Measurements from ENCODE around the gene AUTS2.
"Not testable (repeated sequence)": the region's sequence is repeated elsewhere in the genome, so short reads cannot be mapped to it uniquely, and the experiment has no call there.

Gene AUTS2

GRCh38 chr7:69782917-69783684 is 184.8 kb downstream of the AUTS2 start:
- in situ Hi-C loops (cut with MboI; ENCODE audit: low sequenced_read_pairs) = no loop called here

GRCh38 chr7:69786130-69786529 is 187.9 kb downstream of the AUTS2 start:
- in situ Hi-C loops (cut with MboI; ENCODE audit: low sequenced_read_pairs) = not testable (repeated sequence)

DNA sequence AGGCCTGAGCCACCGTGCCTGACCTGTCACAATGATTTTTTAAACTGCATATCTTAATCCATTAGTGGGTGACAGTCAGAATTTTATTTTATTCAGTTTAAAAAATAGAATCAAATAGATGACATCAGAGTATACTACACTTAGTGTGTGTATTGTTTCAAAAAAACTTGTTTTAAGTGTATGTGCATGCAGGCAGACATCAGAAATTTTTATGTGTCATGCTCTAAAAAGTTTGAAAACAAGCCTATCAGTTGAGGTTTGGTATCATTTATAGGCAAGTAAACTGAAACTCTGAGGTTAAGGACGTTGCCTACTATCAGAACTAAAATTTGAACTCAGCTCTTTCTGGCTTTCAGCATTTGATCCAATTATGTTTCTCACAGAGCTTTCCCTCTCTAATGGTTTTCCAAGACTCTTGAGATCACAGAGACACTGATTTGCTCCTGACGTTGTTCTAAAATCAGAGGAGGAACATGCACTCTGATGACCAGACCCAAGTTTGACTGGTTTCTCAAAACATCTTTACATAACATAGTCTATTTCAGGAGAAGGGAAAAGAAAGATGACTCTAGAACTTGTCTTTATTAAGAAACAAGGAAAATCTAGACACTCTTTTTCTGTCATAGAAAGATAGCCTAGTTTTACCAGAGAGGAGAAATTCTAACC is 188.6 kb downstream of the AUTS2 start:
- in situ Hi-C loops (cut with MboI; ENCODE audit: low sequenced_read_pairs) = no loop called here

GRCh38 chr7:69787736-69788431 is 189.6 kb downstream of the AUTS2 start:
- in situ Hi-C loops (cut with MboI; ENCODE audit: low sequenced_read_pairs) = no loop called here

GRCh38 chr7:69789563-69789962 is 191.3 kb downstream of the AUTS2 start:
- in situ Hi-C loops (cut with MboI; ENCODE audit: low sequenced_read_pairs) = no loop called here

GRCh38 chr7:69790977-69791724 is 192.9 kb downstream of the AUTS2 start:
- in situ Hi-C loops (cut with MboI; ENCODE audit: low sequenced_read_pairs) = no loop called here

- in situ Hi-C loops (cut with MboI; ENCODE audit: low sequenced_read_pairs) = no loop called here
Observed at GRCh38 chr7:69791739-69792138, 193.5 kb downstream of the AUTS2 start.

DNA sequence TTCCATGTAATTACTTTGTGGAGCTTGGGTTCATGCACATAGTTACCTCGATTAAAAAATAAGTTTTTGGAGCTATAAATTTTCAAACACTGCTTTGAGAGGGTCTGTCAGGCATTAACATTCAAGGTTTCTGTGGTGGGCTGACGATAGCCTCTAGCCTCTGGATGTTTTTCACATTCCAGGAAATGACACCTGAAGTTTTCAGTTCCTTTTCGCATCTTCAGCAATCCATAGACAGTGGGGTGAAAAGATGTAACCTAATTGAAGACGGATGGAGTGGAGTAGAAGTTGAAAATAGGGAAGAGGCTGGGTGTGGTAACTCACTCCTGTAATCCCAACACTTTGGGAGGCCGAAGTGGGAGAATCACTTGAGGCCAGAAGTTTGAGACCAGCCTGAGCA is 197.7 kb downstream of the AUTS2 start:
- in situ Hi-C loops (cut with MboI; ENCODE audit: low sequenced_read_pairs) = no loop called here

- in situ Hi-C loops (cut with MboI; ENCODE audit: low sequenced_read_pairs) = no loop called here
Observed at GRCh38 chr7:69796416-69796815, 198.1 kb downstream of the AUTS2 start.

DNA sequence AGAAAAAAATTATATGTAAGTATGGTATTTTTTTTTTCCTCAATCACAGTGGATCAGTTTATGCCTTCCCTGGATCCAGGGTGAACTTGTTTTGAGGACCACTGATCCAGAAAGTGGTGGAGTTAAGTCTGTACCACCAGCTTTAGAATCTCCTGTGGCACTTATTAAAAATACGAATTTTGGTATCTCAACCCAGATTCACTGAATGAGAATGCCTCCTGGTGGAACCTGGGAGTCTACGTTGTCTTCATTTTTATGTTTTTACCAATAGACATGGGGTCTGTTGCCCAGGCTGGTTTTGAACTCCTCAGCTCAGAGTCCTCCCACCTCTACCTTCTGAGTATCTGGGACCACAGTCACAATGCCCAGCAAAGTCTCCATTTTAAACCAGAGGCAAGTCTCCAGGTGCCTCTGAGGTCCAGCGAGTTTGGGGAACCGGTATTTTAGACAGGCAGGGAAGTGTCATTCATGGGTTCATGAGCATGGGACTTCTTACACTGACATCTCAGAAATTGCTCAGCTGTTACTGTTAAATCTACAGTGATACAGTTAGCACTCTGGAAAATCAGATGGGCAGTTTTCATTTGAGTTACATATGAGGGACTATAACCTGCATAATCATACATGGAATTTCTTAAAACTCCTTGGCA is 200.9 kb downstream of the AUTS2 start:
- in situ Hi-C loops (cut with MboI; ENCODE audit: low sequenced_read_pairs) = no loop called here

- in situ Hi-C loops (cut with MboI; ENCODE audit: low sequenced_read_pairs) = no loop called here
Observed at GRCh38 chr7:69799990-69800389, 201.7 kb downstream of the AUTS2 start.

DNA sequence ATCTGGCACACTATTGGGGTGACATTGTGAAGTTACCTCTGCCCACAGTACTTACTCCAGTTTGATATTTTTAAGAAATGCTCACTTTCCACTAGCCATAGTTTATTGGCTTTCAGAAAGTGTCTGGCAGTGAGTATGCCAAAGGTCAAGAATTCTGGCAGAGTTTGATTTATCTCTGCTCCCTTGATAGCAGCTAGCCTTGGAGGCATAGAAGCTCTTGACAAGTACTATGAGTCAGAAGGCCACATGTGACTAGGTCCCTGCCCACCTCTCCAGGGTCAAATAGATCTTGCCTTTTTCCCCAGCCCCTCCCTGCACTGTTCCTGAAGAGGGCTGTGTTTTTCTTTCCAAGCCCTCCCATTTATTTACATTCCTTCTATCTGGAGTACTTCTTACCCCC is 202.2 kb downstream of the AUTS2 start:
- in situ Hi-C loops (cut with MboI; ENCODE audit: low sequenced_read_pairs) = no loop called here

- in situ Hi-C loops (cut with MboI; ENCODE audit: low sequenced_read_pairs) = no loop called here
Observed at GRCh38 chr7:69801729-69802682, 203.7 kb downstream of the AUTS2 start.

DNA sequence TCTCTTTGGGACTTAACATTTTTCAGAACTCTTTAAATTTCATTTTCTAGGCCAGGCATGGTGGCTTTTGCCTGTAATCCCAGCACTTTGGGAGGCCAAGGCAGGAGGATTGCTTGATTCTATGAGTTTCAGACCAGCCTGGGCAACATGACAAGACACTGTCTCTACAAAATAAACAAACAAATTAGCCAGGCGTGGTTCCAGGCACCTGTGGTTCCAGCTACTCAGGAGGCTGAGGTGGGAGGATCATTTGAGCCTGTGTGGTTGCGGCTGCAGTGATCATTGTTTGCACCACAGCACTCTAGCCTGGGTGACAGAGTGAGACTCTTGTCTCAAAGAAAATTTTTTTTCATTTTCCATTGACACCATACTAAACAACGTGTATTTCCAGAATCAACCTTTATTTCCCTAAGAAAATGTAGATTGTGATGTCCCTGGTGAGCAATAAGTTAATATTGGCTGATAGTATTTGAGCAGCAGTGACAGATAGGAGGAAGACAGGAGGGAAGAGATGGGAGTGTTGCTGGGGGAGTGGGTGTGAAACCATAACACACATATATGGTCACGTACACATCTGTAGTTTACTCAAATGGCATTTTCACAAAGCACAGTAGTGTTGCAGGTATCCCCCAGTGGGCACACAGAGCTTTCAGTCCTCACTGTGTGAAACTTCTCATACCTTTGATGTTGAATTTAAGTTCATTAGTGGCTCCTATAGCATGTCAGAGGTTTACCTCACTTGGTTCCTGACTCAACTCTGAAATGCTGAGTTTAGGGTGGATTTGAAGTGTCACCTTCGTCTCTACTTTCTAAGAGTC is 205.6 kb downstream of the AUTS2 start:
- in situ Hi-C loops (cut with MboI; ENCODE audit: low sequenced_read_pairs) = no loop called here

GRCh38 chr7:69804962-69805361 is 206.7 kb downstream of the AUTS2 start:
- in situ Hi-C loops (cut with MboI; ENCODE audit: low sequenced_read_pairs) = no loop called here

DNA sequence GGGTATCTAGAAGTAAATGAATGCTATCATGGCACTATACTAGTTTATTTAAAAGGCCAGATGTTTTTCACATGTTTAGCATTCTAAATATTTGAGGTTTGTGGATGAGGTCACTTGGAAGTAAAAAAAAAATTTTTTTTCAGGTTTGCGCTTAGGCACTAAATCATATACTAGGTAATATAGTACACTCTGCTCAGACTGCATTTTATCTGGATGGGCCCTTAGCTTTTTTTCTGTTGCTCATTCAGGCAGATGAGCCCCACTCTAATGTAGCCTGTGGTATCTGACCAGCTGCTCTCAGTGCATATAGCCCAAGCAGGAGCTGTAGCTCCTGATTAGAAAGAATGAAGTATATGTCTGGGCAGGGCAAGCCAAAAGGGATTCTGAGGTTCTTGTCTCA is 210.1 kb downstream of the AUTS2 start:
- in situ Hi-C loops (cut with MboI; ENCODE audit: low sequenced_read_pairs) = no loop called here

GRCh38 chr7:69811476-69812308 is 213.4 kb downstream of the AUTS2 start:
- in situ Hi-C loops (cut with MboI; ENCODE audit: low sequenced_read_pairs) = no loop called here

DNA sequence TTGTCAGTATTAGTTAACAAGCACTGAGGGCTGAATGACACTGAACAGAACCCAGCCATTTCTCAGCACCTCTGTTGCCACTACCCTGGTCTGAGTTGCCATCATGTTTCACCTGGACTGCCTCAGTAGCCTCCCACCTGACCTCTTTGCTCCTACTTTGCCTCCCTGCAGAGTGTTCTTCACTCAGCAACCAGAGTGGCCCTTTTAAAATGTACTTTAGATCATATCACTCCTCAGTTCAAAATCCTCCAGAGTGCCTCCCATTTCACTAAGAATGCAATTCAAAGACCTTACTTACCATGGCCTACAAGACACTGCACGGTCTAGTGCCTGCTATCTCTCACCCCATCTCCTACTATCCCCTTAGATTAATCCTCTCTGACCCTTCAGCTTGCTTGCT is 214.5 kb downstream of the AUTS2 start:
- in situ Hi-C loops (cut with MboI; ENCODE audit: low sequenced_read_pairs) = no loop called here

Measured in HL-60/S4 treated with retinoic acid at 250 ng/mL for 4 days and 3 days (cell line).